Neural cell (in vitro differentiated cells): ENCODE measurements around the gene SMOC1. TPM values are rescaled to one million over a fixed set of nuclear protein-coding genes. Genes with fewer than 3 reads are reported as not detected.

Experiments
- H2AFZ ChIP-seq: fragments of 200-600, 300-800 bp; sonication (generic), shearing (Covaris generic); 2 replicates; pipeline ENCODE4 v1.6.0; 2014; ENCODE audit warnings: low read depth, mild to moderate bottlenecking, antibody characterized with exemption, low read length, moderate library complexity
- H3F3A ChIP-seq: fragments of 200-600 bp; shearing (Covaris generic); 2 replicates; pipeline ENCODE4 v1.6.1; 2016; ENCODE audit warnings: mild to moderate bottlenecking, moderate library complexity, mixed read lengths, antibody characterized with exemption, low read length; ENCODE audit not compliant: insufficient read depth, poor library complexity, severe bottlenecking
- H3K27ac ChIP-seq: fragments of 200-600, 300-800 bp; sonication (generic), shearing (Covaris generic); 2 replicates; pipeline ENCODE4 v1.5.1; 2014; ENCODE audit warnings: mild to moderate bottlenecking, low read length, moderate library complexity
- H3K27me3 ChIP-seq: fragments of 300-800, 200-600 bp; sonication (generic), shearing (Covaris generic); 2 replicates; pipeline ENCODE4 v1.6.0; 2014; ENCODE audit warnings: mild to moderate bottlenecking, low read depth, low read length, moderate library complexity; ENCODE audit not compliant: insufficient read depth
- H3K36me3 ChIP-seq: fragments of 300-800, 200-600 bp; sonication (generic), shearing (Covaris generic); 2 replicates; pipeline ENCODE4 v1.5.1; 2014; ENCODE audit warnings: mild to moderate bottlenecking, antibody characterized with exemption, low read length, moderate library complexity; ENCODE audit not compliant: insufficient read depth
- H3K4me2 ChIP-seq: fragments of 300-800, 200-600 bp; sonication (generic), shearing (Covaris generic); 2 replicates; pipeline ENCODE4 v1.6.0; 2014; ENCODE audit warnings: mild to moderate bottlenecking, low read length
- H3K4me3 ChIP-seq: fragments of 300-800, 200-600 bp; sonication (generic), shearing (Covaris generic); 2 replicates; pipeline ENCODE4 v1.5.1; 2014; ENCODE audit warnings: mild to moderate bottlenecking, low read length, moderate library complexity
- H3K79me2 ChIP-seq: fragments of 200-600 bp; shearing (Covaris generic); replicated peaks from 2 replicates; pipeline ENCODE4 v1.6.0; 2014; ENCODE audit warnings: mild to moderate bottlenecking, low read length, moderate library complexity; ENCODE audit not compliant: insufficient read depth
- H3K9ac ChIP-seq: fragments of 300-800, 200-600 bp; sonication (generic), shearing (Covaris generic); 2 replicates; pipeline ENCODE4 v1.6.1; 2016; ENCODE audit warnings: mild to moderate bottlenecking, low read length, mixed read lengths
- H3K9me2 ChIP-seq: fragments of 200-600 bp; shearing (Covaris generic); 2 replicates; pipeline ENCODE4 v1.6.1; 2016; ENCODE audit warnings: mild to moderate bottlenecking, low read length, mixed read lengths; ENCODE audit not compliant: insufficient read depth
- H3K9me3 ChIP-seq: fragments of 200-600, 300-800 bp; sonication (generic), shearing (Covaris generic); 2 replicates; pipeline ENCODE4 v1.6.1; 2016; ENCODE audit warnings: mild to moderate bottlenecking, mixed run types, low read length, moderate library complexity, mixed read lengths
- H4K20me1 ChIP-seq: fragments of 200-600 bp; shearing (Covaris generic); 2 replicates; pipeline ENCODE4 v1.6.1; 2016; ENCODE audit warnings: mild to moderate bottlenecking, mixed run types; ENCODE audit not compliant: insufficient read depth
- EP300 ChIP-seq: fragments of 450-650 bp; conservative IDR thresholded peaks from 2 replicates; pipeline ENCODE4 v1.6.1; 2014; ENCODE audit warnings: antibody characterized with exemption, mild to moderate bottlenecking, moderate library complexity; ENCODE audit not compliant: poor library complexity, severe bottlenecking
- EZH2 ChIP-seq: fragments of 200-600, 300-800 bp; shearing (Covaris generic), sonication (generic); IDR thresholded peaks from 2 replicates; pipeline ENCODE4 v1.6.1; 2014; ENCODE audit warnings: antibody characterized with exemption, low read length, borderline replicate concordance, mild to moderate bottlenecking; ENCODE audit not compliant: insufficient read depth, poor library complexity, severe bottlenecking
- MXI1 ChIP-seq: fragments of 450-650 bp; conservative IDR thresholded peaks from 2 replicates; pipeline ENCODE4 v1.6.1; 2014; ENCODE audit warnings: antibody characterized with exemption, mild to moderate bottlenecking; ENCODE audit not compliant: poor library complexity, severe bottlenecking
- POLR2AphosphoS5 ChIP-seq: IDR thresholded peaks from 2 replicates; pipeline ENCODE4 v1.6.1; 2012
- RAD21 ChIP-seq: fragments of 450-650 bp; conservative IDR thresholded peaks from 2 replicates; pipeline ENCODE4 v1.6.1; 2014; ENCODE audit warnings: antibody characterized with exemption, mild to moderate bottlenecking, moderate library complexity
- SMC3 ChIP-seq: fragments of 450-650 bp; conservative IDR thresholded peaks from 2 replicates; pipeline ENCODE4 v1.6.1; 2014; ENCODE audit warnings: antibody characterized with exemption, mild to moderate bottlenecking, moderate library complexity; ENCODE audit not compliant: poor library complexity
- TAF1 ChIP-seq: IDR thresholded peaks from 2 replicates; pipeline ENCODE4 v1.6.1; 2012; ENCODE audit warnings: low read depth
- polyA plus RNA-seq: library from polyadenylated mRNA; depleted of rRNA; stranded (reverse); fragments of >200 nt; gene quantifications from 2 replicates; pipeline ENCODE4 v1.2.3, GENCODE V29; 2014
- TF ChIP-seq, protein P1 (sequence below): IDR thresholded peaks from 2 replicates; pipeline ENCODE4 v1.6.1; 2012; ENCODE audit warnings: borderline replicate concordance
- TF ChIP-seq, protein P2 (sequence below): fragments of 450-650 bp; IDR thresholded peaks from 2 replicates; pipeline ENCODE4 v1.5.1; 2014; ENCODE audit warnings: antibody characterized with exemption, mild to moderate bottlenecking, moderate library complexity; ENCODE audit not compliant: poor library complexity, severe bottlenecking

The SMOC1 gene
- polyA plus RNA-seq, 1 donor from 2014 or later, result 8.7 TPM

- Histone ChIP-seq H3F3A (no peaks in the 10 kb centered on the region), H2AFZ (no peak overlapping the region), H3K9me2 (no peaks in the 10 kb centered on the region), H3K9me3 (no peaks in the 10 kb centered on the region), H3K4me2 (no peak overlapping the region), H4K20me1 (no peaks in the 10 kb centered on the region), H3K9ac (no peak overlapping the region), H3K4me3 (no peak overlapping the region), H3K36me3 (no peaks in the 10 kb centered on the region), H3K79me2 (peaks cover 24% of the 10 kb centered on the region), H3K27me3 (no peaks in the 10 kb centered on the region), H3K27ac (no peak overlapping the region)
- TF ChIP-seq, protein P1, sequence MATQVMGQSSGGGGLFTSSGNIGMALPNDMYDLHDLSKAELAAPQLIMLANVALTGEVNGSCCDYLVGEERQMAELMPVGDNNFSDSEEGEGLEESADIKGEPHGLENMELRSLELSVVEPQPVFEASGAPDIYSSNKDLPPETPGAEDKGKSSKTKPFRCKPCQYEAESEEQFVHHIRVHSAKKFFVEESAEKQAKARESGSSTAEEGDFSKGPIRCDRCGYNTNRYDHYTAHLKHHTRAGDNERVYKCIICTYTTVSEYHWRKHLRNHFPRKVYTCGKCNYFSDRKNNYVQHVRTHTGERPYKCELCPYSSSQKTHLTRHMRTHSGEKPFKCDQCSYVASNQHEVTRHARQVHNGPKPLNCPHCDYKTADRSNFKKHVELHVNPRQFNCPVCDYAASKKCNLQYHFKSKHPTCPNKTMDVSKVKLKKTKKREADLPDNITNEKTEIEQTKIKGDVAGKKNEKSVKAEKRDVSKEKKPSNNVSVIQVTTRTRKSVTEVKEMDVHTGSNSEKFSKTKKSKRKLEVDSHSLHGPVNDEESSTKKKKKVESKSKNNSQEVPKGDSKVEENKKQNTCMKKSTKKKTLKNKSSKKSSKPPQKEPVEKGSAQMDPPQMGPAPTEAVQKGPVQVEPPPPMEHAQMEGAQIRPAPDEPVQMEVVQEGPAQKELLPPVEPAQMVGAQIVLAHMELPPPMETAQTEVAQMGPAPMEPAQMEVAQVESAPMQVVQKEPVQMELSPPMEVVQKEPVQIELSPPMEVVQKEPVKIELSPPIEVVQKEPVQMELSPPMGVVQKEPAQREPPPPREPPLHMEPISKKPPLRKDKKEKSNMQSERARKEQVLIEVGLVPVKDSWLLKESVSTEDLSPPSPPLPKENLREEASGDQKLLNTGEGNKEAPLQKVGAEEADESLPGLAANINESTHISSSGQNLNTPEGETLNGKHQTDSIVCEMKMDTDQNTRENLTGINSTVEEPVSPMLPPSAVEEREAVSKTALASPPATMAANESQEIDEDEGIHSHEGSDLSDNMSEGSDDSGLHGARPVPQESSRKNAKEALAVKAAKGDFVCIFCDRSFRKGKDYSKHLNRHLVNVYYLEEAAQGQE, result no peak
- TF ChIP-seq RAD21 (no peak), MXI1 (no peak), TAF1 (no peak), POLR2AphosphoS5 (no peak), SMC3 (no peak), EZH2 (no peak), EP300 (no peak)
- TF ChIP-seq, protein P2, sequence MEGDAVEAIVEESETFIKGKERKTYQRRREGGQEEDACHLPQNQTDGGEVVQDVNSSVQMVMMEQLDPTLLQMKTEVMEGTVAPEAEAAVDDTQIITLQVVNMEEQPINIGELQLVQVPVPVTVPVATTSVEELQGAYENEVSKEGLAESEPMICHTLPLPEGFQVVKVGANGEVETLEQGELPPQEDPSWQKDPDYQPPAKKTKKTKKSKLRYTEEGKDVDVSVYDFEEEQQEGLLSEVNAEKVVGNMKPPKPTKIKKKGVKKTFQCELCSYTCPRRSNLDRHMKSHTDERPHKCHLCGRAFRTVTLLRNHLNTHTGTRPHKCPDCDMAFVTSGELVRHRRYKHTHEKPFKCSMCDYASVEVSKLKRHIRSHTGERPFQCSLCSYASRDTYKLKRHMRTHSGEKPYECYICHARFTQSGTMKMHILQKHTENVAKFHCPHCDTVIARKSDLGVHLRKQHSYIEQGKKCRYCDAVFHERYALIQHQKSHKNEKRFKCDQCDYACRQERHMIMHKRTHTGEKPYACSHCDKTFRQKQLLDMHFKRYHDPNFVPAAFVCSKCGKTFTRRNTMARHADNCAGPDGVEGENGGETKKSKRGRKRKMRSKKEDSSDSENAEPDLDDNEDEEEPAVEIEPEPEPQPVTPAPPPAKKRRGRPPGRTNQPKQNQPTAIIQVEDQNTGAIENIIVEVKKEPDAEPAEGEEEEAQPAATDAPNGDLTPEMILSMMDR, result no peak
These were observed 2.3 kb upstream of the SMOC1 start for GRCh38 chr14:69876848-69877306.

GRCh38 chr14:69877492-69877891 lies 1.7 kb upstream of the SMOC1 start:
- H3K27ac ChIP-seq, result no peak overlapping the region
- TF ChIP-seq, protein P1, result no peak
- TF ChIP-seq SMC3 (peak; percentile 53), MXI1 (no peak), POLR2AphosphoS5 (no peak), RAD21 (peak; percentile 36), EZH2 (no peak)
- TF ChIP-seq, protein P2, result peak; percentile 56
- H3K4me3 ChIP-seq, result no peak overlapping the region
- H2AFZ ChIP-seq, result no peak overlapping the region
- no peak overlapping the region for H3K9ac ChIP-seq
- no peaks in the 10 kb centered on the region for H3K9me2 ChIP-seq
- peaks cover 6% of the 10 kb centered on the region for H3F3A ChIP-seq
- no peaks in the 10 kb centered on the region for H4K20me1 ChIP-seq
- H3K4me2 ChIP-seq, result no peak overlapping the region
- no peaks in the 10 kb centered on the region for H3K36me3 ChIP-seq
- H3K9me3 ChIP-seq, result no peaks in the 10 kb centered on the region
- H3K79me2 ChIP-seq, result peaks cover 30% of the 10 kb centered on the region
- no peaks in the 10 kb centered on the region for H3K27me3 ChIP-seq
